RPMI7951 (cell line): Measurements from ENCODE around the gene PPP1R1B. TPM values are rescaled to one million over a fixed set of nuclear protein-coding genes. Genes with fewer than 3 reads are reported as not detected.

Experiments
- DNase-seq: peaks from one replicate; pipeline ENCODE4 v3.0.0-alpha.2; 2012; ENCODE audit warnings: low read depth
- total RNA-seq: library from RNA; depleted of rRNA; stranded (reverse); fragments of >200 nt; shearing (Covaris generic); gene quantifications from 2 replicates; pipeline ENCODE4 v1.2.3, GENCODE V29; 2014

Gene PPP1R1B
- total RNA-seq, 1 experiment from 2014 or later = 0.48 TPM

DNA sequence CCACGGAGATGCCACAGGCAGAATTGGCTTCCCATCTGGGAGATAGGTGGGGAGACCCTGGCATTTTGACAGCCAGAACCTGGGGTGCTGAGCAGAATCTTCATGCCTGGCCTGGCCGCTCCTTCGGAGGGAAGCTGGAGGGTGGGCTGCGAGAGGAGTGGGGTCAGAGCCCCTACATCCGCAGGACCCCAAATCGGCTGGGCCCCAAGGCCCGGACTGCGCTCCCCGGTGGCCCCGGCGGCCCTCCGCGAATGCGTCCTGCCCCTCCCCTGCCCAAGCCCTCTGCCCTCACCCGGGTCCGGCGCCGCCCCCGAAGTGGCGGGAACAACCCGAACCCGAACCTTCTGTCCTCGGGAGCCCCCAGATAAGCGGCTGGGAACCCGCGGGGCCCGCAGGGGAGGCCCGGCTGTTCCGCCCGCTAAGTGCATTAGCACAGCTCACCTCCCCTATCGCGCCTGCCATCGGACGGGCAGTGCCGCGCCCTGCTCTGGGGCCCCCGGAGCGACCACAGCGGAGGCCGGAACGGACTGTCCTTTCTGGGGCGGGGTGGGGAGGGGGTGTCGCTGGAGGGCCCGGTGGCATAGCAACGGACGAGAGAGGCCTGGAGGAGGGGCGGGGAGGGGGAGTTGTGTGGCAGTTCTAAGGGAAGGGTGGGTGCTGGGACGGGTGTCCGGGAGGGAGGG is 40.7 kb downstream of the PPP1R1B start:
- DNase-seq = no peak

DNA sequence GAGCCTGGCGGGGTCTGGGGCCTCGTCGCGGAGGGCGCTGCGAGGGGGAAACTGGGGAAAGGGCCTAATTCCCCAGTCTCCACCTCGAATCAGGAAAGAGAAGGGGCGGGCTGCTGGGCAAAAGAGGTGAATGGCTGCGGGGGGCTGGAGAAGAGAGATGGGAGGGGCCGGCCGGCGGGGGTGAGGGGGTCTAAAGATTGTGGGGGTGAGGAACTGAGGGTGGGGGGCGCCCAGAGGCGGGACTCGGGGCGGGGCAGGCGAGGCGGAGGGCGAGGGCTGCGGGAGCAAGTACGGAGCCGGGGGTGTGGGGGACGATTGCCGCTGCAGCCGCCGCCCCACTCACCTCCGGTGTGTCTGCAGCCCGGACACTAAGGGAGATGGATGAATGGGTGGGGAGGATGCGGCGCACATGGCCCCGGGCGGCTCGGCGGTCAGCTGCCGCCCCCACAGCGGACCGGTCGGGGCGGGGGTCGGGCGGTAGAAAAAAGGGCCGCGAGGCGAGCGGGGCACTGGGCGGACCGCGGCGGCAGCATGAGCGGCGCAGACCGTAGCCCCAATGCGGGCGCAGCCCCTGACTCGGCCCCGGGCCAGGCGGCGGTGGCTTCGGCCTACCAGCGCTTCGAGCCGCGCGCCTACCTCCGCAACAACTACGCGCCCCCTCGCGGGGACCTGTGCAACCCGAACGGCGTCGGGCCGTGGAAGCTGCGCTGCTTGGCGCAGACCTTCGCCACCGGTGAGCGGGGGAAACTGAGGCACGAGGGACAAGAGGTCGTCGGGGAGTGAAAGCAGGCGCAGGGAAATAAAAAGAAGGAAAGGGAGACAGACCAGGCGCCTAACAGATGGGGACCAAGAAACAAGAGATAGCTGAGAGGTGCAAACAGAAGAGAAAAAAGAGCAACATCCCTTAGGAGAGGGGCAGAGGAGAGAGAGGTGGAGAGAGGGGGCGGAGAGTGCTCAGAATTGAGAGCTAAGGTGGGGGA is 41.5 kb downstream of the PPP1R1B start, which contains the start of gene PNMT:
TSS of gene PNMT (plus strand) at position 509 of the 980 bp plus-strand sequence. CDS start at position 532, 23 bp downstream.
- peak; percentile 36 for DNase-seq

DNA sequence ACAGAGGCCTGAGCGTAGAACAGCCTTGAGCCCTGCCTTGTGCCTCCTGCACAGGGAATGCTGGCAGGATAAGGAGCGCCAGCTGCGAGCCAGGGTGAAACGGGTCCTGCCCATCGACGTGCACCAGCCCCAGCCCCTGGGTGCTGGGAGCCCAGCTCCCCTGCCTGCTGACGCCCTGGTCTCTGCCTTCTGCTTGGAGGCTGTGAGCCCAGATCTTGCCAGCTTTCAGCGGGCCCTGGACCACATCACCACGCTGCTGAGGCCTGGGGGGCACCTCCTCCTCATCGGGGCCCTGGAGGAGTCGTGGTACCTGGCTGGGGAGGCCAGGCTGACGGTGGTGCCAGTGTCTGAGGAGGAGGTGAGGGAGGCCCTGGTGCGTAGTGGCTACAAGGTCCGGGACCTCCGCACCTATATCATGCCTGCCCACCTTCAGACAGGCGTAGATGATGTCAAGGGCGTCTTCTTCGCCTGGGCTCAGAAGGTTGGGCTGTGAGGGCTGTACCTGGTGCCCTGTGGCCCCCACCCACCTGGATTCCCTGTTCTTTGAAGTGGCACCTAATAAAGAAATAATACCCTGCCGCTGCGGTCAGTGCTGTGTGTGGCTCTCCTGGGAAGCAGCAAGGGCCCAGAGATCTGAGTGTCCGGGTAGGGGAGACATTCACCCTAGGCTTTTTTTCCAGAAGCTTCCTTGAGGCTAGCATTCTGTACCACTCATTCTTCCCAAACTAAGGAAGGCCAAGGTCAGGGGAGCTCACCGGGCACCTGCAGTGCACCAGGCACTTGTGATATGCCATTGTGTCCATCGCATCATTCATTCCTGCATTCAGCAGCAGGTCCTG is 43.4 kb downstream of the PPP1R1B start:
- no peak for DNase-seq

DNA sequence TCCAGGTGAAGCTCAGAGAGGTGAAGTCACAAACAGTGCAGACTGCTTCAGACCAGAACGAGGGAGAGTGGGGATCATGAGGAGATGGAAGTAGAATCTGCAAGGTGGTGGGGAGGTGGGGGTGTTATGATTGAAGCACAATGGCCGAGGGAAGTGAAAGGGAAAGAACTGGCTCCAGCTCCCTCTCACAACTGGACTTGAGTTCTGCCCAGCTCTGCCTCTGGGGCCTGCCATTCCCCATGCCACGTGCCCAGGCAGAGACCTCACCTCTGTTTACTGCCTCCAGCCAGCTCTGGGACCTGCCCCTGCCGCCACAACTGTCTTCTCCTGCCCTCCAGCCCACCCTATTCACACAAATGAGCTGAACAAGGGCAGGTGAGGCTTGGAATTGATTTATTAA is 44.0 kb downstream of the PPP1R1B start:
- DNase-seq = no peak

DNA sequence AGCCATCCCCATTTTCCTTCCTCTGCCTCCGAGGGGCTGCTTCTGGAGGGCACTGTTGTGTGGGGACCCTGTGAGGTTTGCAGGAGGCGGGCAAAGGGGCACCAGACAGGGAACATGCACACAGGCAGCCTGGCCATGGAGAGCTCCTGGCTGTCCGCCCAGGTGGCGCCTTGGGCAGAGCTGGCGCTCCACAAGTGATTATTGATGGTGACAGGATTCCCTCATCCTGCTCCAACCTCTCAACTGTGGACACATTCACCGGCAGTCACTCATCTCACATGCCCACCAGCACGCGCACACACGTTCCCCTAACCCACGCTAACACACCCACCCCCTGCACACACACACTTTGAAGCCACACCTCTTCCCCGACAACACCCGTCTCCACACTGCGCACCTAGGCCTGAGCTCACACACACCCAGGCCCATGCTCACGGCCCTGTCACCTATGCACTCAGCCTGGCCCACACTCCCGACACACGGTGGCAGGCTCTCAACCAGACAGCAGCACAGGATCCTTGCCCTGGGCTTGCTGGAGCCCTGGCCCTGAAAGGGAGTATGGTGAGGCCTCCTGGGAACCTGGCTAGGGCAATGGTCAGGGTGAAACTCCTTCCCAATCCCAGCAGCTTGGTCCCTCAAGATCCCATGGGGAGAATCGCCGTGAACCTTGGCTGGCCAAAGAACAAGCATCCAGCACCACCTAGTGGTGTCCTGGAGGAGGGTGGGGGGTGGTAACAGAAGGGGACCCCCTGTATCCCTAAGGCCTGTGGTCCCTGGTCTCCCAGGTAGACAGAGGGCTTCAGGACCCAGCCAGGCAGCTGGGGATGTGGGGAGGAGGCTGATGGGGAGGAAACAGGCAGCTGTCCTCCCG is 45.1 kb downstream of the PPP1R1B start:
- DNase-seq = peak; percentile 39

DNA sequence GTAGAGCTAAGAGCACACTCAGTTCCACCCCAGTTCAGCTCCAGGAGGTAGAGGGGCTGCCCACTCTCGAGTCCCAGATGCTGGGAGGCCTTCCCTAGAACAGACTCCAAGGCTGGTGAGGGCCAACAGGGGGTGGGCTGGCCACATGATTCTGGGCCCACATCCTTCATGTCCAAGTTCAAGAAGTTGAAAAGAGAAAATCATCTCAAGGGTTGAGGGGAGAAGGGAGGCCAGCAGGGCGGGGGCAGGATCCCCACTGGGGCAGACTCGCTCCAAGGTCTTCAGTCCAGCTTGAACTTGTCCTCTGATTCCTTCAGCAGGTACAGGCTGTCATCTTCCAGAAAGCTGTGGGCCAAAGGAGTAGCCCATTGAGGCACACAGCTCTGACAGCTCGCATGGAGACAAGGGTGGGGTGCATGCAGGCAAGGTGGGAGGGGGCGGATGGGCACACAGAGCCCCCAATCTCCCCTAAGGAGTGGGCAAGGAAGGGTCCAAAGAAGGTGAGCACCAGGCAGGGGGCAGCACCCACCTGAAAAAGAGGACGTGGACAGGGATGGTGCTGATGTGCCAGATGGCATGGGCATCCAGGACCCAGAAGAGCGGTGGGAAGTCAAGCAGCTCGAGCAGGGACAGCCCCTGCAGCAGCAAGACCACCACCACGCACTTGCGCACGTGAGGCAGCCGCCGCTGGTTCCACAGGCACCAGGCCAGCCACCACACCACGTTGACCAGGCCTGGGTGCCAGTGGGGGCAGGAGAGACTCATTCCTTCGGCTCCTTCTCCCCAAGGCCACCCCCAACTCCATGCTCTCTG is 46.0 kb downstream of the PPP1R1B start:
- no peak for DNase-seq

DNA sequence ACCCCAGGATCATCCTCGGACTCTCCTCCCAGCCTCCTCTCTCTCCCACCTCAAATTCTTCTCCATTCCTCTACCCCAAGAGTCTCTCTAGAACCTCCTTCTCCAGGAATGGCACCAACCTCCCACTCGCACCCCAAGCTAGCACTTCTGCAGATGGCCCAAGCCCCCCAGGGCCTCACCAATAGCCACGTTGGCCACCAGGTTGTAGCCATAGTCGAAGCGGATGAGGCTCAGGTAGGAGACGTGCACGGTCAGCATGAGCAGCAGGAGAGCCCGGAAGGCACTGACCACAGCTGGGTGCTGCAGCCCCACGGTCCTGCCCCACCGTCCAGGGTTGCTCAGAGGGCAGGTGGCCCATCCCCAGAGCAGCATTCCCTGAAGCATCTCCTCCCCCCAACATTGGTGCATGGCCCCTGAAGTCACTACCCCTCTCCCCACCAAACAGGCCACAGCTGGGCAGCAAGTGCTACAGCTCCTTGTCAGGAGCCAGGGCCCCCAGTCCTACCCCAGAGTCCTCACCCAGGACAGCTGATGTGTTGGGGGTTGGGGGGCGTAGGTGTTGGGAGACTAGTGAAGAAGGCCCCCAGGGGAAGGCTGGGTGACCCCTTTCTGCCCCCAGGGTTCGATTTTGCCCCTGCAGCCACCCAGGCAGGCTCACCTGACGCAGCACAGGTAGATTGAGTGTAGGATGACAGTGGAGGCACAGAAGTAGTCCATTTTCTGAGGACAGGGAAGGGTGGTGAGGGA is 46.8 kb downstream of the PPP1R1B start:
- DNase-seq = no peak

DNA sequence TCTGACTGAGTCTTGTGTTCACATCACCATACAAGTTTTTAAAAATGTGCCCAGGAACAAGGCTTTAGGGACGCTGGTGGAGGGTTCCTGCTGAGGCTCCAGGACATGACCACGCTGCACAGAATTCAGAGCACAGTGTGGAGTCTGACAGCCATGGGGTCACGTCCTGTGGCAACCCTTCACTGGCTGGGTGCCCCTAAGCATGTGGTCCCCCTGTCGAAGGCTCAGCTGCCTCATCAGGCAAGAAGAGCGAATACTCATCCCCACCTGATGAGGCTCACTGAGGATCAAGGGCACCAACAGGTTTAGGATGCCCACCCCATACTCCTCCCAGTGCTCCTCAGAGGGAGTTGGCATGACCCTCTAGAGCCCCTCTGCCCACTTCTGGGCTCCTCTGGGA is 47.4 kb downstream of the PPP1R1B start:
- no peak for DNase-seq

DNA sequence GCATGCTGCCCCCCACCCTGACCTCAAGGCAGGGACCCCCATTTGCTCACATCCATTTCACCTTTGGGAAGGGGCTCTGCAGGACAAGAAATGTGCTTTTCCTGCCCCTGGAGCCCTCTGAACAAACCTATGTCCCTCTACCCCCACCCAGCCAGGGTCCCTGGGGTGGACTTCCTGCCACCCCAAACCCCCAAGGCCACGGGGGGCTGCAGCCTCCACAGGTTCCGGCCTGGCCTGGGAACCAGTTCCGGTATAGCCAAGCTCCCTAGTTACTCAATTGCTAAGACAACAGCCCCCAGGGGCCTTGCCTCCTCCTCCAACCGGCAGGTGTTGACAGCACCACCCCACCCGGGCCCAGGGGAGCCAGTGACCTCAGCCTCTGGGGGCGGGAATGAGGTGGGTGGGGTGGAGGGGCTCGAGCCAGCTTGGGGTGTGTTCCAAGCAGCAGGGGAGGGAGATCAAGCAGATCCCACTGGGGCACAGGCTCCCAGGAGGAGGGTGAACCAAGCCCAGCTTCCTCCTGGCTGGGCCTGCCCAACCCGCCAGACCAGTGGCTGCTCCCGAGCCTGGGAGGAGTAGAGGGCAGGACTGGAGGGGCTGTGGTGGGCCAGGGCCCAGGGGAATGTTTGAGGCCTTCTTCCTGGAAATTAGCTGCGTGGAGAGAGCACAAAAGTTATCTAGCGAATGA is 48.1 kb downstream of the PPP1R1B start:
- no peak for DNase-seq

DNA sequence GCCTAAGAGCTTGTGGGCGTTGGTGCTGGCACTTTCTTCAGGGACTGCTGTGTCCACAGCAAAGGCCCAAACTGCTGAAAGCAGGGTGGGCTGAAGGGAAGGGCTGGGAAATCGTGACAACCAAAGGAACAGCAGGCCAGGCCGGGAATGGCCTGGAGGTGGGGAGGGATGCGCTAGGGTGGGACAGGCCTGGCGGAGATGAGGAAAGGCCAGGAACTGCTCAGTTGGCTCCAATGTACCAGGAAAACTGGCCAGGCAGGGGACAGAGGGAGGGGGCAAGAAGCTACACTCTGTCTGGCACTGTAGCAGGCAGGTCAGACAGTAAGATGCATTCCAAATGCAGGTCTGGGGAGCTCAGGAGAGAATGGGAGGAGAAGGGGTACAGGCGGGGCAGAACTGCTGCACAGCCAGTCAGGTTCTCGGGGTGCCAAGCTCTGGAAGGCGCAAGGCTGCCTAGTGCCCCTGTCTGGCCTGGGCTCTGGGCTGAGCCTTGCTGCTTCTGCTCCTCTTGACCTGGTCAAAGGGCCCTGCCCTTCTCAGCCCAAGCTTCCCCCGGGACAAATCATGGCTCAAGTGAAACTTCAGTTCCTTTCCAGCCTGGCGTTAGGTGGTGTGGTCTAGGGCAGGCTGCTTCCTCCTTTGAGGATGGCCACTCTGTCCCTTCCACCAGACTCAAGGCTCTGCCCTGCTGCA is 48.8 kb downstream of the PPP1R1B start:
- no peak for DNase-seq

DNA sequence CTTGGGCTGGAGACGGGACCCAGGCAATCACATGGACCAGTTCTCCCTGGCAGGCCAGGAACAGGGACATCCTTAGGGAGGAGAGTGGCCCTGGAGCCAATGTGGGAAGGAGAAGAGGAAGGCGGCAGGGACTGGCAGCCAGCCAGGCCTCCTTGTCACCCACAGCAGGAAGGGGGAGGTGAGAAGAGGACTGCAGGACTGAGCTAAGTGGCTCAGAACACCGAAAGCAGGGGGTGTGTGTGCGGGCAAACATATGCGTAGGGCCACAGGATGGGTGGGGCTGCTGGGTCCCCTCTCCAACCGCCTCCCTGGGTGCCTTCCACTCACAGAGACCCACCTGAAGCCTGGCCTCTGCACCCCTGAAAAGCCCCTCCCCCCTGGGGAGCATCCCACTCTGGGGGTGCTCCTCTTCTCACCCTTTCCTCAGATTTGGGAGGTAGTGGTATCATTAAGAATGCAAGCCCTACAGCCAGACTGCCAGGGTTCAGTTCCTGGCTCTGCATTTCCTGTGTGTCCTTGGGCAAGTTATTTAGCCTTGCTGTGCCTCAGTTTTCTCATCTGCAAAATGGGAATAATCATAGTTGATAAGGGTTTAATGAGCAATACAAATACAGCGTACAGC is 49.6 kb downstream of the PPP1R1B start:
- no peak for DNase-seq

DNA sequence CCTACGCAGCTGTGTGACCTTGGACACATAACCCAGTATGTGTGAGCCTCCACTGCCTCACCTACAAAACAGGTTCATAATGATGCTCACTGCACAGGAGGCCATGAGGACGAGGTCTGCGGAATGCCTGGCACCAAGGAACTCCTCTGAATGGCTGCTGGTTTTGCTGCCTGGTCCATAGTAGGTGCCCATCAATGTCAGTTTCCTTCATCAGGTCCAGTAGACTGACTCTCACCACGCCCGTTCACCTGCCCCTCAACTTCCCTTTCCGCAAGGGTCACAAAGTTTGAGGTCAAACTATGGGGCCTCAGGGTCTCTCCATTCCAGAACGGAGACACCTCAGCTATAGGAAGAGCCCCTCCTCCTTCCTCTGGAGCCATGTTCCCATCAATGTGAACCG is 50.3 kb downstream of the PPP1R1B start:
- no peak for DNase-seq

DNA sequence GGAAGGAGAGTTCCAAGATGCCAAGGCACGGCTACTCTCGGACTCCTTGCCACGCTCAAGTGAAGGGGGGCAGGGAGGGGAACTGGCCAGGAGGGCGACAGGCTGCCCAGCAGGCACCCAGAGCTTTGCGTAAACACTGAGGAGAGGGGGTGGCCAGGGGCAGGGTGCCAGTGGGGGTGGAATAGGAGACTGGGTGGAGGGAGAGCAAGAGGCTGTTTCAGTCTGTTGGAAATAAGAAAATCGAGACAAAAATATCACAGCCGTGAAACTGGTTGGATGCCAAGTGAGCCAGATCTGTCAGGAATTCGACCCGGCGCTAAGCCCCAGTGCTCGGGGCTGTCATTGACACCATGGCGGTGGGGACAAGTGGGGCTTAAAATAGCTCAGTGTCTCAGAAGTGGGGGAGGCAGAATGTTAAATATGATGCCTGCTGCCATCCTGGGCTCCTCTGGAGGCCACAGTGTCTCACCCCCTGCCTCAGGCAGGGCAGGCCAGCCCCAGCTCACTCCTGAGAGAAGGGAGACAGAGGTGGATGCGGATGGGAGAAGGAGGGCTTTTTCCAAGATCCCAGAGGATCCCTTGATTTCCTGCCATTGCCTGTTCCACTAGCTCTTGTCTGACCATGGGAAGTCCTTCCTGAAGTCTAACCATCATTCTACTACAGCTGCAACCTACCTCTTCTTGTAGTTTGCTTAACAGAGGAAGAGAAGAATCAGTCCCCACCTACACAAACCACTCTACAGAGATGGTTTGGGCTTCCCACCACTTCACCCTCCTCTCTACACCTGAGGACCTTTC is 51.0 kb downstream of the PPP1R1B start:
- no peak for DNase-seq

DNA sequence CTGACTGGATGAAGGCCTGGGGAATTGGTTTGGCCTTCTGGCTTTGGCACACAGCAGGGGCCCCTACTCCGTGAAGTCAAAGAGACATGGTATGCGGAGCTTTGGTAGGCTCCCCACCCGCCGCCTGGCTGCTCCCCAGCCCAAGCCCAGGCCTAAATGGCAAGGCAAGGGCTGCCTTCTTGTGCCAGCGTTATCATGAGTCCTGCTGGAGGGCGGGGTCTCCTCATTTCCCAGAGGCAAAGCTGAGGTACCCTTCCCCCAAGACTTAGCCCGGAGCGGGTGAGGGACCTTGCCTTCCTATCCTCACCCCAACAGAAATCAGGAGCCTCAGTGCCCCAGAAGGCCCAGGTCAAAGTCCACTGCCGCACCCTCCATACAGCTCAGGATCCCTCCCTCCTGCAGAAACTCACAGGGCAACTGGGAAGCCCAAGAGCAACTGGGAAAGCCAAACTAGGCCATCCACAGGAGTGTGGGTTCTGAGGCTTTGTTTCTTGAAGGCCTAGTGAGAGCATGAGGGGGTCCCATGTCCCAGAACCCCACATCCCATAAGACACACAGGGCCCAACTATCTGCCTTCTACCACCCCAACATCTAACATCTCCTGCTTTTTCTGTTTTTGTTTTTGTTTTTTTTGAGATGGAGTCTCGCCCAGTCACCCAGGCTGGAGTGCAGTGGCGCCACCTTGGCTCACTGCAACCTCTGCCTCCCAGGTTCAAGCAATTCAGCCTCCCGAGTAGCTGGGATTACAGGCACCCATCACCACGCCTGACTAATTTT is 51.8 kb downstream of the PPP1R1B start:
- no peak for DNase-seq

DNA sequence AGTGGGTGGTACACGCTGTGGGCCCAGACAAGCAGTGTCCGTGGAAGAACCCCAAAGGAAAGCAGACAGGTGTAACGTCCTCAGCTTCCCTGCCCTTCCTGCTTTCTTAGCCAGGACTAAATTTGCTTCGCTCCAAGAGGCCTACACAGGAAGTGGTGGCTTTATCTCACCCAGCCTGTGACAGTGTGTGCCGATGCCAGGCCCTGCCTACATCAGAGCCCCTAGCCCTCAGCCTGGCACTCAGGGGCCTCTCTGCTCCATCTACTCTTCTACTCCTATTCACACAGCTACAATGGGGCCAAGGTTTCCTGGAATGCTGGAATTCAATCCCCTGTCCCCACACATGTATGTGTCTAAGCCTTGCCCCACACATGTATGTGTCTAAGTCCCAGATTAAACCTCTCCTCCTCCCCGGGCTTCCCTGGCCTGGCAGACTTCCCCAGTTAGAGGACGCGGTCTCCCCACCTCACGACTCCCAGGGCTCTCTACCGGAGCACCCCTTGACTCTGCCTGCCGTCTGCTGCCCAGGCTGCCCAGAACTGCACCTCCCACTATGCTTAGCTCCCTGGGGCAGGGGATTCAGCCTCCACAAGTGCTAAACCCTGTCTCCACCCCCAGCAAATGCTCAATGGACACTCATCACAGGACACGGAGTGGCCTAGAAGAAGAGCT is 52.9 kb downstream of the PPP1R1B start:
- no peak for DNase-seq
